Psoas muscle (tissue), 8 donors: ENCODE results near the gene AMN. TPM values are rescaled to one million over a fixed set of nuclear protein-coding genes. Genes with fewer than 3 reads are reported as not detected.

Experiments
- ATAC-seq, 4 donors: fragments of 200-7000 bp; cut with Tn5 transposase; one replicate each; pipeline ENCODE4 v1.9.1; 2020; ENCODE audit warnings: moderate library complexity in 3 of 4, mild to moderate bottlenecking in 2 of 4
- DNase-seq, 2 donors: peaks; one replicate each; pipeline ENCODE4 v3.0.0-alpha.2; 2020
- H3K27ac ChIP-seq: fragments of 200-600 bp; one replicate; pipeline ENCODE4 v1.8.0; 2022
- H3K27me3 ChIP-seq, 3 donors: fragments of 200-600 bp in 1 of 3; one replicate each; pipeline versions ENCODE4 v1.6.1 to v1.8.0; 2013 to 2022; ENCODE audit warnings: low read length in 2 of 3, mild to moderate bottlenecking in 2 of 3, moderate library complexity in 1 of 3; ENCODE audit not compliant: insufficient read depth in 3 of 3
- H3K36me3 ChIP-seq, 2 donors: fragments of 200-600 bp in 1 of 2; one replicate each; pipeline versions ENCODE4 v1.6.1 to v1.8.0; 2013 to 2022; ENCODE audit warnings: low read depth in 1 of 2, mild to moderate bottlenecking in 1 of 2, moderate library complexity in 1 of 2; ENCODE audit not compliant: insufficient read depth in 1 of 2
- H3K4me1 ChIP-seq: fragments of 200-600 bp; one replicate; pipeline ENCODE4 v1.8.0; 2022
- H3K4me3 ChIP-seq: fragments of 200-600 bp; one replicate; pipeline ENCODE4 v1.8.0; 2022; ENCODE audit warnings: mild to moderate bottlenecking
- H3K9me3 ChIP-seq: fragments of 200-600 bp; one replicate; pipeline ENCODE4 v1.8.0; 2022
- WGBS, 3 donors: extraction: QIAGEN DNeasy Blood & Tissue Kit; methylation state at CpG; one replicate each; pipeline versions ENCODE4 v1.1.6 to v1.1.7; 2013; 5-methylcytosine and 5-hydroxymethylcytosine counted together
- intact Hi-C, 2 donors: fragments of 100-400 bp; cut with DNase I; formaldehyde crosslinking; loops; one replicate each; pipeline versions ENCODE4 v1.11.0 to v1.14.2; 2022
- polyA plus RNA-seq, 3 donors: library from polyadenylated mRNA; stranded (reverse); fragments of 200-250 nt; gene quantifications; one replicate each; pipeline ENCODE4 v1.2.3, GENCODE V29; 2013
- total RNA-seq, 4 donors: library from RNA; stranded (reverse); fragmentation: NEBNext Ultra II Directional in 2 of 4; extraction: Animal tissue kit (Norgen Biotek cat#: 25700) in 2 of 4; gene quantifications; one replicate each; pipeline versions ENCODE4 v1.2.1 to v1.2.4, GENCODE V29; 2021 to 2023
- TF ChIP-seq, protein P1 (sequence below): fragments of 200-600 bp; IDR thresholded peaks from one replicate; pipeline ENCODE4 v1.8.0; 2022; ENCODE audit warnings: antibody characterized with exemption
- donor health status: healthy with polysubstance abuse.
- donor health status: DM: no; HTN: no; CAD: no; lungs with moderate emphysema.
- donor health status: Bipolar disorder and iron deficiency.
- donor health status: healthy.
- donor health status: DM: yes; HTN: yes; CAD: no.
- donor health status: DM: no; HTN: no; CAD: no.
- donor health status: DM: no; HTN: no; CAD: no.
- donor health status: DM: yes; HTN: yes; CAD: no.

AMN gene
- total and polyA plus RNA-seq, 7 donors = 0.18 to 0.19 (median 0.18) TPM; not detected in 4

- Histone ChIP-seq H3K27me3 (no peaks in the 10 kb centered on the region), H3K4me3 (no peak overlapping the region), H3K4me1 (peaks cover 23% of the 10 kb centered on the region), H3K9me3 (no peaks in the 10 kb centered on the region), H3K27ac (peak overlapping the region; percentile 72), H3K36me3 (peaks cover 21 to 100% of the 10 kb centered on the region in 2 donors)
- ATAC-seq (peak in 2 of 4 donors; percentile 16 to 22), DNase-seq (no peak)
- intact Hi-C loops = no loop called here
- TF ChIP-seq, protein P1, sequence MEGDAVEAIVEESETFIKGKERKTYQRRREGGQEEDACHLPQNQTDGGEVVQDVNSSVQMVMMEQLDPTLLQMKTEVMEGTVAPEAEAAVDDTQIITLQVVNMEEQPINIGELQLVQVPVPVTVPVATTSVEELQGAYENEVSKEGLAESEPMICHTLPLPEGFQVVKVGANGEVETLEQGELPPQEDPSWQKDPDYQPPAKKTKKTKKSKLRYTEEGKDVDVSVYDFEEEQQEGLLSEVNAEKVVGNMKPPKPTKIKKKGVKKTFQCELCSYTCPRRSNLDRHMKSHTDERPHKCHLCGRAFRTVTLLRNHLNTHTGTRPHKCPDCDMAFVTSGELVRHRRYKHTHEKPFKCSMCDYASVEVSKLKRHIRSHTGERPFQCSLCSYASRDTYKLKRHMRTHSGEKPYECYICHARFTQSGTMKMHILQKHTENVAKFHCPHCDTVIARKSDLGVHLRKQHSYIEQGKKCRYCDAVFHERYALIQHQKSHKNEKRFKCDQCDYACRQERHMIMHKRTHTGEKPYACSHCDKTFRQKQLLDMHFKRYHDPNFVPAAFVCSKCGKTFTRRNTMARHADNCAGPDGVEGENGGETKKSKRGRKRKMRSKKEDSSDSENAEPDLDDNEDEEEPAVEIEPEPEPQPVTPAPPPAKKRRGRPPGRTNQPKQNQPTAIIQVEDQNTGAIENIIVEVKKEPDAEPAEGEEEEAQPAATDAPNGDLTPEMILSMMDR = no peak
- WGBS, 3 donors = 58 to 69% (median 59%) methylated on average over 14 of the region's 14 CpGs
Observed at GRCh38 chr14:102967506-102967795, 45.0 kb downstream of the AMN start.

DNA sequence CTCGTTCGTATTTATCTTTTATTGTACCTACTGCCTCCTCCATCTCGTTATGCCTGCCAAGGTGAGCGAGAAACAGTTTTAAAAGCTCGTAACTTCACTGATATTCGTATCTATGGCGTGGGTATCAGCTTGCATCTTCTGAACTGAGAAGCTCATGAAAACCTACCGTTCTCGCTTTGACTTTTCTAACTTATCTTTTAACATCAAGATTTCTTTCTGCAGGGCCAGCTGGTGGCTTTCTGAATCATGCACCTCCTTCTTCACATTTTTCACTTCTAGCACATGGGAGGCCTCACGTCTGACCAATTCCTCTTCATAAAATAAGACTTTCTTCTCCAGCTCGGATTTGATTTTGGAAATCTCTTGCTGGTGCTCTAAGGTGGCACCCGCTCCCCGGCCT, 45.8 kb downstream of the AMN start:
- TF ChIP-seq, protein P1 = no peak
- intact Hi-C loops = no loop called here
- Histone ChIP-seq H3K27me3 (no peaks in the 10 kb centered on the region), H3K27ac (peak overlapping the region; percentile 69), H3K9me3 (no peaks in the 10 kb centered on the region), H3K4me1 (peaks cover 23% of the 10 kb centered on the region), H3K36me3 (peaks cover 19 to 100% of the 10 kb centered on the region in 2 donors), H3K4me3 (no peak overlapping the region)
- WGBS, 3 donors = 95 to 97% (median 96%) methylated on average over 13 of the region's 13 CpGs
- no peak for DNase-seq
- no peak for ATAC-seq

DNA sequence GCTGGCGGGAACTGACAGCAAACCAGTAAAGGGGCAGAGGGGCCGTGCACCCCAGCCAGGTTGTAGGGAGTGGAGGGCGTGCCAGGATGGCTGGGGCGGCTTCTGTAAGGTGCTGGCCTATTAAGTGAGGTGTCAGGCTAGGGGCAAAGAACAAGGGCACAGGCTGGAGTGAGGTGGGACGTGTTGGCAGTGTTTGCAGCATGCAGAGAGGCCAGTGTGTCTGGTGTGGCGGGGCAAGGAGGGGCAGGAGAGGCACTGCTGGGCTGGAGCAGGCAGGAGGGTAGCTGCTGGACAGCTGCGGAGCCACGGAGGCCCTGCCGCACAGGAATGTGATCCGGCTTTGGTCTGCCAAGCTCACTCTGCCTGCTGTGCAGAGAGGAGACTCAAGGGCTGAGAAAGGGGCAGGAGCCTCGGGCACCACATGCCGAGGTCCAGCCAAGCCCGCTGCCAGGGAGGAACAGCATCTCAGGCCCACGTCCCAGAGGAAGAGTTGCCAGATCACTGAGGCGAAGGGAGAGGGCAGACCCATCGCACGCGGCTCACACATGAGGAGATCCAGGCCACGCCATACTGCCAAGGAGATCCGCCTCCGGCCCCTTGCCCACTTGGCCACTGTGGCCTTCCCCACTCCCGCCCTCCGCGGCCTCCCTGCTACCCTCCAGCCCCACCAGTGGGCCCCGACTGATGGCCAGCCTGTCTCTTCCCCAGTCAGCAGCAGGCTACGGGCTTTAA, 46.8 kb downstream of the AMN start:
- TF ChIP-seq, protein P1 = no peak
- DNase-seq = peak; percentile 27 to 80
- Histone ChIP-seq H3K4me1 (peaks cover 23% of the 10 kb centered on the region), H3K27me3 (no peaks in the 10 kb centered on the region), H3K36me3 (peaks cover 11 to 100% of the 10 kb centered on the region in 2 donors), H3K4me3 (no peak overlapping the region), H3K9me3 (no peaks in the 10 kb centered on the region), H3K27ac (peak overlapping the region; percentile 69)
- peak; percentile 84 to 93 (median 86) for ATAC-seq
- intact Hi-C loops = no loop called here
- 41 to 61% (median 45%) methylated on average over 26 of the region's 26 CpGs for WGBS, 3 donors

DNA sequence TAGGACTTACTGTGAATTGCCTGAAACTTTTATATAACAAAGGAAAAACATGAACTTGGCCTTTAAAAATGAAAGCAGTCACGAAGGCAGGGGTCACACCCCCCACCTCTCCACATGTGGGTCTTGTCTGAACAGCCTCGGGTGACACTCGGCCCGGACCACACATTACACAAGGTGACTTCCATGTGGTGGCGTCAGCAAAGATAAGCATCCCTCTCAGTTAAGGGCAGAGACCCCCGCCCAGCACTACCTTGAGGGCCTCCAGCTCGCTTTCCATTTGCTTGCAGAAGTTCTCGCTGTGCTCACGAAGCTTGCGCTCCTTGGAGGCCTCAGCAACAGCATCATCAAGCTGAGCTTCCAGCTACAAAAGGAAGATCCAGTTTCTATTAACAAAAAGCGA, 47.4 kb downstream of the AMN start:
- Histone ChIP-seq H3K4me1 (peaks cover 23% of the 10 kb centered on the region), H3K27me3 (no peaks in the 10 kb centered on the region), H3K36me3 (peaks cover 10 to 100% of the 10 kb centered on the region in 2 donors), H3K27ac (peak overlapping the region; percentile 69), H3K9me3 (no peaks in the 10 kb centered on the region), H3K4me3 (no peak overlapping the region)
- ATAC-seq = no peak
- intact Hi-C loops = no loop called here
- no peak for DNase-seq
- 86 to 90% (median 87%) methylated on average over 11 of the region's 11 CpGs for WGBS, 3 donors
- TF ChIP-seq, protein P1 = no peak

- no peaks in the 10 kb centered on the region for H3K9me3 ChIP-seq
Observed at GRCh38 chr14:102970496-102970895, 48.0 kb downstream of the AMN start.

More at GRCh38 chr14:102970496-102970895, 48.0 kb downstream of the AMN start:
- H3K27me3 ChIP-seq = no peaks in the 10 kb centered on the region
- H3K27ac ChIP-seq = no peak overlapping the region
- intact Hi-C loops = no loop called here
- 94 to 96% (median 95%) methylated on average over 10 of the region's 10 CpGs for WGBS, 3 donors
- H3K36me3 ChIP-seq = peaks cover 10 to 100% of the 10 kb centered on the region in 2 donors
- no peak overlapping the region for H3K4me3 ChIP-seq
- TF ChIP-seq, protein P1 = no peak
- H3K4me1 ChIP-seq = peaks cover 23% of the 10 kb centered on the region
- DNase-seq = no peak
- ATAC-seq = no peak
